G401.6 (cell line): ENCODE data around the gene FRK.
"Not testable (repeated sequence)": the region's sequence is repeated elsewhere in the genome, so short reads cannot be mapped to it uniquely, and the experiment has no call there.

Experiments
- FAIRE-seq: peaks from 2 replicates; lab custom pipeline; 2012; peaks lifted over from hg19 to GRCh38; lab: Jason Lieb, UNC

Gene FRK

DNA sequence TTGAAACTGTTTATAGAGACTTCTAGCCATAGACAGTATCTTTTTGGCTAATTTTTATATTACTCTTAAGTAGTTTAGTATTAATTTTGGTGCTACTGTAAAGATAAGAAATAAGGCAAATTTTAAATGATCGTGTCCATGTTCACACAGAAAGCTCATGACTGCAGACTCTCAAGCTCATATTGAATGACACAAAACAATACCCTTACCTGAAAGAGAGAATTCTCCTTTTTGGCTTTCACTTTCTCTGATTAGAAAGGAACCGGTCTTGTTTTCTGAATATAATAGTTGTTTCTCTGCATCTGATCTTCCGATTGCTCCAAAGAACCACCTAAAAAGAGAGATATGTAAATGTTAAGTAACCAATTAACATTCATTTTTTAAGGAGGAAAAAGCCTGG, 57.0 kb downstream of the FRK start:
- FAIRE-seq: no peak

DNA sequence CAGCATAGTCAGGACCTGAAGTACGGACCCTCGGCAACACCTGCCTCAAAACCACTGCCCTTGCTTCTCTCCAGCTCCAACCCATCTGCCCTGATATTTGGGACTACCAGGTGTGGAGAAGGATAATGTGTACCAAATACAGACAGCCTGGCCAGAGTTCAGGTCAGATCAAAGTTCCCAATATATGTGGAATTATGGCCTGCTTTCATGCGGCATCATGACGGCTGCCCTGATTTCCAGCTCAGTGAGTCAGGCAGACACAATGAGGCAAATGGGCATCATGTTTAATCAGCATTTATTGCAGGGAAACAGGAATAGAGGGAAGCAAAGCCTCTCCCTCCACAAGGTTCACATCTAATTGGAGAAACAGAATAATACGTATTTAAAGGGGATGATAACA, 57.9 kb downstream of the FRK start:
- FAIRE-seq: no peak

DNA sequence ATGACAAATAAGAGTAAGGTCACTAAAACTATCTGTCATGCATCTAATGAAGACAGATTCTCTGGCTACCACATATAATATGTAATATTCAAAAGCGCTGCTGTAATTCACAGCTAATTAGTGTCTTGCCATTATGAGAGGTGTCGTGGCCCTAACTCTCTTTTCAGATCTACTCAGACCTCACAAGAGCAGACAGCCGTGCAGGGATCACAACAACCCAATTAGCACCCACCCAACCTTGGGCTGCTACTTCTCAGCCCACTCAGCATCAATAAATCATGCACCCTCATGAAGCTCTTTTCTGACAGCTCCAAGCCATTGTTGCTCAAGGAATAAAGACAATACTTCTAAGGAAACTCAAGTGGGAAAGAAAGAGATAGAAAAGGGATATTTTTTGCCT, 61.5 kb downstream of the FRK start:
- FAIRE-seq: no peak

DNA sequence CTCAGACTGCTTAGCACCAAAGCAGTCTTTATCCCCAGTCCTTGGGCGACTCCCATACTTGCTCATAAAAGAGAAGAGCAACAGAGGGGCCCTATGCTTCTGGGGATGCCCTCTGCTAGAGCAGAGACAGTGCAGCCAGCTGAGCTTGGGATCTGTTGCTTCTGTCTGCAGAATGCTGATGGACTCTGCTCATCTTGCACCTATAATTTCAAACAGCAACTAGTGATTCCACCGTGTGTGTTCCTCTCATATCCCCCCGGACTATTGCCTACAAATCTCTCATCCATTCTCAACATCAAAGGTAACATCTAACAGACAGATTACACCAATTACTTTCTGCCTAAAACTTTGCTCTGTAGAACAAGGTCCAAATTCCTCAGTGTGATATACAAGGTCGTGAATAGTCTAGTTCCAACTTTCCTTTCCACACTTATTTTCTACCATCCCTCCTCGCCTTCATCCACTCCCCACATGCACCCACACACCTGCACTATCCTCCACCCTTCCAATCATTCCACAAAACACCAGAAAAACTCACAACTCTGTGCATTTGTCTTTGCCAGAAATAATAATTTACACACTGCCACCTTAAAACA, 62.6 kb downstream of the FRK start:
- FAIRE-seq: no peak

DNA sequence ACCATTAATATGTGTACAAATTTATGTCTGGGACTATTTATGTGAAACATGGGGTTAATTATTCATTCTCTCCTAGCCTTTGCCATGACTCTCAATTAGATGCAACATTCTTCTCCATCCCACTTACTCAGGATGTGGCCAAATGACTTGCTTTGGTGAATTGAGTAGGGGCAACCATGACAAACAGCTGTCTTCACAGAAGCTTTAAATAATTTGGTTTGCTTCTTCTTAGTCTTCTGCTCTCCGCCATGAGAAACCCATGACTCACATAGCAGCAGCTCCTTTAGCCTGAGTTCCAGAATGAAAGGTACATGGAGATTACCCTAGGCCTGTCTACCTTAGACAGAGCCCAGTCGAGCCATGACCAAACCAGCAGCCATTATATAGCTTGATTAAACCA, 74.7 kb downstream of the FRK start:
- no peak for FAIRE-seq

DNA sequence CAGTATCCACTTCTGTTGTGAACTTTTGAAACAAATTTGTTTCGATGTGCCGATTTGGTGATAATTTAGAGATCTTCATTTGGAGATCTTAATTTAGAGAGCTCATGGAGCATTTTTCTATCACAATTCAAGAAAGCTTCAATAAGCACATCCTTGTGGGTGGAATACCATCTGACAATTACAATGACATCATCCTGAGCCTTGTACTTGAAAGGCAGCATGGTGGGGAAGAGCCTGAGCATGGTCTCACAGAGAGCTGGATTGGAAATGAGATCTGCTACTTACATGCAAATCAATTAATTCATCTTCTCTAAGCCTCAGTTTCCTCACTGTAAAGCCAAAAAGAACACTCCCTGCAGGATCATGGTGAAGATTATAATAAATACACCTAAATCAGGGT, 75.9 kb downstream of the FRK start:
- FAIRE-seq: no peak

DNA sequence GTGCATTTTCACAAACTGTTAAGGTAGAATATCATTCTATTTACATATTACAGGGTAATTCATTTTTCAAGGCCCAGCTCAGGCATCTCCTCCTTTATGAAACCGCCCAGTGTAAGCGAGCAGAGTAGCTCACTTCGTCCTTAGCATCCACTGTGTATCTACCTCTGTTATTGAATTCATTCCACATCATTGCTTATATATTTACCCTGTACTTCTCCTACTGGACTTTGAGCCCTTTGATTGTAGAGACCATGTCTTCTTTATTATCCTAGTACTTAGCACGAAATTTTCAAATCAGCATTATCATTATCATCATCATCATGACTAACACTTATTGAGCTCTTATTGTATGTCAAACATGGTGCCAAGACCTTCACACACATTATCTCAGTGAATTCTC, 76.7 kb downstream of the FRK start:
- FAIRE-seq: no peak

DNA sequence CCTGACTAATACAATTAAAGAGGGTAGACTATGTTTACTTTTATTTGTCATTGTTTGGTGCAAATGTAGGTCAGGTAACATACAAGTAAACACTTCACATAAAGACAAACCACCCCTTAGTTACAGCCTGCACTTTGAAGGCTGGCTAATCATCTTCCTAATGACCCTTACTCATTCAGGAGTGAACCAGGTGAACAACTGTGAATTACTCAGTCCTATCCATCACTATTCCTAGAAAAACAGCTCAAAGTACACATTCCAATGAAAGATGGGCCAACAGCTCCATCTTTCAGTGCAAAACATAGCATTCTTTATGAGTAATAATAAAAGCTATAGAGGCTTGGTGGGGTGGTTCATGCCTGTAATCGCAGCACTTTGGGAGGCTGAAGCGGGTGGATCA, 78.2 kb downstream of the FRK start:
- no peak for FAIRE-seq

DNA sequence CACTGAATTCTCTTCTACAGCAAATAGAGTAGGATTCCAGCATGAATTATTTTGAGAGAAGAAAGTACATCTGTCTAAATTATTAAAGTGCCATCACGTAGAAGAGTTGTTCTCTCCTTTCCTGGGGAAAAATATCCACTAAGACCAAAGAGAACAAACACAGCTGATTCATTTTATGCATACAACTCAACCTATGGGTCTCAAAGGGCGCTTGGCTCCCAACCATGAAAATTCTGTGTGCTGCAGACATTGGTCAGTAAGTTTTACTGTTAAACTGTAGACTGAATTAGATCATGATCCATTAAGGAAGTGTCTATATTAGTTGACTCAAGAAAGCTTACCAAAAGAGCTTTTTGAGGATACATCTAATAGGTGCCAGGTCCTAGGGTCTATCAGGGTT, 83.5 kb downstream of the FRK start:
- no peak for FAIRE-seq

DNA sequence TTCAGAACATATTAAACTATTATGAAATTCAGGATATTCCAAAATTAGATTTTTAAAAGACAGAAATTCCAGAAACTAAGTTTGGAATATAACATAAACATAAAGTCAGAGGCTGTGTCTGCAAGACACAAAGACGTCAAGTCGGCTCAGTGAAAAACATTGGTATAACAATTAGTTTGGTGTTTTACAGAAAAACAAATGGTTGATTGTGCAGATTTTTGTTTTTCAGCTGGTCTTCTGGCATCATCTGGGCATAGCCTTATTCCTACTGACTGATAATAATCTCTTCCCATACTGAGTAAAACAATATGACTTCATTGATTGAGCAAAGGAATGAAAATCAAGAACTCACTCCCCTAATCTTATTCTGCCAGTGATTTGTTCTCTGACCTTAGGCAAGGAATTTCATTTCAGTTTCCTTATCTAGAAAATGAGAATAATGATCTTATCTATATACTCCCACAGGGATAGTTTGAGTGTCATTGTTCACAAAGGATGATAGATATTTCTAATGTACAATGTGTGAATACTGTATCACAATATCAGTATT, 84.3 kb downstream of the FRK start:
- no peak for FAIRE-seq

DNA sequence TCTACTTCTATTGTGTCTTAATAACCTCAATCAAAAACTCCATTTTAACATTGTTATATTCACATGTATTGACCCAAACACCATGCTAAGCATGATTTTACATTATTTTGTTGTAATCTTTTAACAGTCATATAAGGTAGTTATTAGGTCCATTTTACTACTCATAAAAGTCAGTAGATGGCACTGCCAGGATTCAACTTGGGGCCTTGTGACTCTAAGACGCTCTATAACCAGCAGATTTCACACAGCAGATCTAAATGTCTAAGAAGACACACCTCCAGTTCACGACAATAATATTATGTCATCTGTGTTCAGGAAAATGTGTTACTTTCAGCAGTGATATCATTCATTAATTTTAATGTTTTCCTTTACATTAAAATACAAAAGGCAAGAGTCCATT, 88.0 kb downstream of the FRK start:
- FAIRE-seq: no peak

DNA sequence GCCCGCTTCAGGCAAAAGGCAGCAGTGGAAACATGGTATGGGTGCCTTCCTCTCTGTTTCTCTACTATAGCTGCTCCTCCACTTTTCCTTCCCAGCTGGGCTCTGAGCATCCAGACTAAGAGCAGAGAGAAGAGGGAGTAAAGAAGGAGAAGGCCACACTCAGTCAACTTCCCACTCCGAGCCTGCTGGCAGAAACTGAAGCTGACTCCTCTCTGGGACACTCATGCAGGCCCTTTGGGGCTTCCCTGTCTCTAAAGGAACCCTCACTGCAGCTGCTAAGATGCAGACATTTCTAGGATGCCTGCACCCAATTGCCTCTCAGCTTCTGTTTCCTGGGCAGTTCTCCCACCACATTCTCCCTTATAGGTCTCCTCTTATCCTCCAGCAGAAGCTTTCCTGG, 88.9 kb downstream of the FRK start:
- no peak for FAIRE-seq

DNA sequence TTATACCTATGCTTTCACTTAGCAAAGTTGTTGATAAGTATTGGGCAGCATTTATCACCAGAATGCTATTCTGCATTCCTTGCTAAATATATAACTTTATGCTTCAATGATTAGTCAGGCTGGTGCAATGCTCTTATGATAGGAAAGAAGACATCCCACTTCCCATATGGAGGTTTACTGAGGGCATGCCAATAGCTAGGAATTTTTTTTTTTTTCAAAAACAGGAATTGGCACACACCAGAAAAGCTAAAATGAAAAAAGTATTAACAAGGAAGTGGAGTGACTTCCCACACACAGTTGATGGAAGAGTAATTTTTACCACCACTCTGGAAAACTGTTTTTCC, 90.8 kb downstream of the FRK start:
- FAIRE-seq: no peak

DNA sequence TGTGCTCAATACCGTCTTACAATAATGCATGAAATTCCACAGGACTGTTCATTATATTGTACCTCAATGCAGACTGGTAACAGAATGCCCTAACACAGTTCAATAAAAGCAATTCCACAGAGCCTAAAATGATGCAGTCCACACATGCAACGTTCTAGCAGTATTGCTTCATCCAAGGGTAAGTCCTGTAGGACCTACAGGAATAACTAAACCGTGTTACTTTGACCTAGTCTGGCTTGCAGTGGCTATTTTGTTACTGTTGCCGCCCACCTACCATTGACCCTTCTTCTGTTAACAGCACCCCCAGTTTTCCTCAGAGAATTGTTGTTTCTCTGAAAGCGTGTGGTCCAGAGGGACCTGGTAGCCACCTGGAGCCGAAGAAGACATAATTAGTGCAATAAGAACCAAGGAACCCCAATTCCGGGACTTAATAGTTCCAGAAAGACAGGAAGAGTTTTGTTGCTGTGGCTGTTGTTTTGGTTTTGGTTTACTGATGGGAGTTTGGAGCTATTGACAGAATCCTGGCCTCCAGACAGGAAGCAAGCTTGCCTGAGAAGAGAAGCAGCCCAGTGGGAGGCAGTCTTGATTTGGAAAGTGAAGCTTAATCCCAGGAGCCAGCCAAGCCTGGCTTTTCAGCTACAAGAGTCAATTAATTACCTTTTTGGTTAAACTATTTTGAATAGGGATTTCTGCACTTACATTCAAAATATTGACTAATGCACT, 91.3 kb downstream of the FRK start:
- no peak for FAIRE-seq

DNA sequence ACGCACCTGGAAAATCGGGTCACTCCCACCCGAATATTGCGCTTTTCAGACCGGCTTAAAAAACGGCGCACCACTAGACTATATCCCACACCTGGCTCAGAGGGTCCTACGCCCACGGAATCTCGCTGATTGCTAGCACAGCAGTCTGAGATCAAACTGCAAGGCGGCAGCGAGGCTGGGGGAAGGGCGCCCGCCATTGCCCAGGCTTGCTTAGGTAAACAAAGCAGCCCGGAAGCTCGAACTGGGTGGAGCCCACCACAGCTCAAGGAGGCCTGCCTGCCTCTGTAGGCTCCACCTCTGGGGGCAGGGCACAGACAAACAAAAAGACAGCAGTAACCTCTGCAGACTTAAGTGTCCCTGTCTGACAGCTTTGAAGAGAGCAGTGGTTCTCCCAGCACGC, 100.4 kb downstream of the FRK start:
- not testable (repeated sequence) for FAIRE-seq

DNA sequence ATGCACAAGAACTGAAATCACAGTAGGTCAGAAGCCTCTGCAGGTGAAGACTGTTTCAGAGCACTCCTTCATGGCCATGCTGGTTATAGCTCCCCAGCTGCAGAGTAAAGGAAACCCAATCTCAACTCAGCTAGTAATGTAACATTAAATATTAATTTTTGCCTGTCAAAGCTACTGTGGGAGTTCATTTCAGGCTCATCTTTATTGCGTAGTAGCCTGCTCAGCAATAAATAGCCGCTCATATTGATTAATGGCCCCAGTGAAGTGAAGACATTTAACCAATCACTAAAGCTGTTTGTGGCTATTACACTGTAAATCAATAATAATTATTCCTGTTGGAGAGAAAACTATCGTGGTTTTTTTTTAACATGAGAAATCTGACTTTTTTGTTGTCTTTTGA, 101.7 kb downstream of the FRK start:
- no peak for FAIRE-seq

DNA sequence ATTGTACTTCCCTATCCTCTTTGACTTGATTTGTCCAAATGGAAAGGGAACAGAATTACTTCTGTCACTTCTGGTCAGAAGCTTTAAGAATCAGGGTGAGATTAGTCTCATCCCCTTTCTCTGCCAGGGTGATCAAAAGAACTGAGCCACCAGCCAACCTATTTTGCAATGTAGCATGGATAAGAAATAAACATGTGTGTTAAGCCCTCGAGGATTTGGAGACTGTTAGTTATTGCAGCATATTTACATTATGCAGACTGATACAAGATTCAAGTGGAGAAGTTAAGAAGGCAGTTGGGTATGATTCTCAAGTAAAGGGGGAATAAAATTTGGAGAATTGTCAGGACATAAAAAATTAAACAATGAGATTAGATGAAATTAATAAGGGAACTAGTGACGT, 106.0 kb downstream of the FRK start:
- FAIRE-seq: no peak

DNA sequence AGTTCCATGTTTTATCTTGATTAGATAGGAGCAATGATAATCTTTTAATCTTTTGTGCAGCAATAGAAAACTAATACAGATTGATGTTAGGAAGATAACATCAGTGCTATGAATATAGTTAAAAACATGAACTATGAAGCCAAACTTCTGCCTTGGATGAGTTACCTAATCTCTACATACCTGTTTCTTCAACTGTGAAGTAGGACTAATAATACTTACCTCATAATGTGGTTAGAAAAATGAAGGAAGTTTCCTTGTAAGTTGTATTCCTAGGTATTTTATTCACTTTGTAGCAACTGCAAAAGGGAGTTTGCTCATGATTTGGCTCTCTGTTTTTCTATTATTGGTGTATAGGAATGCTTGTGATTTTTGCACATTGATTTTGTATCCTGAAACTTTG, 111.9 kb downstream of the FRK start:
- FAIRE-seq: no peak

DNA sequence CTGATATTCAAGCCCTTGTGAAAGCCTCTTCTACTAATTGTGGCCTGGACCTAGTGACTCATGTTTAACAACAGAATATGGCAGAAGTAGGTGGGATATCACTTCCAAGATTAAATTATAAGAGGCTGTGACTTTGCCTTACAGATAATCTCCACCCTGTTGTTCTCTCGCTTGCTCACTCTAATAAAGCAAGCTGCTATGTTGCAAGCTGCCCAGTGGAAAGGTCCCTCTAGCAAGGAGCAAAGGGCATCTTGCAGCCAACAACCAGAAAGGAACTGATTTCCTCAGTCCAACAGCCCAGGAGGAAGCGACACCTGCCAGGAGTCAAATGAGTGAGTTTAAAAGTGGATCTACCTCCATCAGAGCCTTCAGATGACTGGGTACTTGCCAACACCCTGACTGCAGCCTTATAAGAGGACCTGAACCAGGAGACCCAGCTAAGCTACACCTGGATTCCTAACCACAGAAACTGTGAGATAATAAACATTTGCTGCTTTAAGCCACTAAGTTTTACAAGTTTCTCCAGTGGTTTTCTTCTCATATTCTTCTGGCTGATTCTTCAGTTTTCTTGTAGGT, 112.6 kb downstream of the FRK start:
- FAIRE-seq: no peak

DNA sequence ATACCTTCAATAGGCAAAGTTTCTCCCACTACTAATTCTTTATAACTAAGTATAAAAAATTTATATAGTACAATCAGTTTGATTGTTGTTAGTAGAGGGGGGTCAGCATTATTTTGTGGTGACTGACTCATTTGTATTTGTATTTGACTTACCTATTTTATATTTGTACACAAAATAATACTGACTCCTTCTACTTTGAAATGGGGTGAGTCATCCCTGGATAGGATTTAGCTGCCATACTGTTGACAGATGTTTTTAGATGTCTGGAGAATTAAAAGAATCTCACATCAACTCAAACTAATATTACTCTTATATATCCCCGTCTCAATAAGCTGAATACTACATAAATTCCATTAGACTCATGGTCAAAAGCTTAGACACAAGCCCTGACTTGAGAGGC, 114.9 kb downstream of the FRK start:
- no peak for FAIRE-seq

DNA sequence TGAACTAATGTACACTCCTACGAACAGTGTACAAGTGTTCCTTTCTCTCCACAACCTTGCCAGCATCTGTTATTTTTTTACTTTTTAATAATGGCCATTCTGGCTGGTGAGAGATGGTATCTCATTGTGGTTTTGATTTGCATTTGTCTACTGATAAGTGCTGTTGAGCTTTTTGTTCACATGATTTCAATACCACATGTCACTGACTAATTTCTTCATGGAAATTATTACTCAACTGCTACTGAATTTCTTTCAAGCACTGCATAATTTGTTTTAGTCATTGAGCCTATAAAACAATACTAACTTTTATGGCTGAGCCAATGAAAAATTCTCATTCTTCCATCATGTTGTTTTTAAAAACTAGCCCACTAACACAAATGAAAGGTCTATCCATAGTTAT, 115.4 kb downstream of the FRK start:
- no peak for FAIRE-seq

DNA sequence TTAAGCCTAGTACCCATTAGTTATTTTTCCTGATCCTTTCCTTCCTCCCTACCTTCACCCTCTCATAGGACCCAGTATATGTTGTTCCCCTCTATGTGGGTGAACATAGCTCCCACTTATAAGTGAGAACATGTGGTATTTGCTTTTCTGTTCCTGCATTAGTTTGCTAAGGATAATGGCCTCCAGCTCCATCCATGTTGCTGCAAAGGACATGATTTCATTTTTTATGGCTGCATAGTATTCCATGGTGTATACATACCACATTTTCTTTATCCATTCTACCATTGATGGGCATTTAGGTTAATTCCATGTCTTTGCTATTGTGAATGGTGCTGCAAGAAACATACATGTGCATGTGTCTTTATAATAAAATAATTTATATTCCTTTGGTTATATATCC, 115.9 kb downstream of the FRK start:
- not testable (repeated sequence) for FAIRE-seq

DNA sequence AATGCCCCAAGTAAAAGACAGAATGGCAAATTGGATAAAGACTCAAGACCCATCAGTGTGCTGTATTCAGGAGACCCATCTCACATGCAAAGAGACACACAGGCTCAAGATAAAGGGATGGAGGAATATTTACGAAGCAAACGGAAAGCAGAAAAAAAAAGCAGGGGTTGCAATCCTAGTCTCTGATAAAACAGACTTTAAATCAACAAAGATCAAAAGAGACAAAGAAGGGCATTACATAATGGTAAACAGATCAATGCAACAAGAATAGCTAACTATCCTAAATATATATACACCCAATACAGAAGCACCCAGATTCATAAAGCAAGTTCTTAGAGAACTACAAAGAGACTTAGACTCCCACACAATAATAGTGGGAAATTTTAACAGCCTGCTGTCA, 123.2 kb downstream of the FRK start:
- FAIRE-seq: not testable (repeated sequence)

DNA sequence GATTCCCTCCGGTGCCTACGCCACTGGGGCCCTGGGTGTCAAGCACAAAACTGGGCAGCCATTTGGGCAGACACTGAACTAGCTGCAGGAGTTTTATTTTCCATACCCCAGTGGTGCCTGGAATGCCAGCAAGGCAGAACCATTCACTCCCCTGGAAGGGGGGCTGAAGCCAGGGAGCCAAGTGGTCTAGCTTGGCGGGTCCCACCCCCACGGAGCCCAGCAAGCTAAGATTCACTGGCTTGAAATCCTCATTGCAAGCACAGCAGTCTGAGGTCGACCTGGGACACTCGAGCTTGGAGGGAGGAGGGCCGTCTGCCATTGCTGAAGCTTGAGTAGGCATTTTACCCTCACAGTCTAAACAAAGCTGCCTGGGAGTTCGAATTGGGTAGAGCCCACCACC, 125.3 kb downstream of the FRK start:
- no peak for FAIRE-seq
